T-helper 17 cell (primary cell): ENCODE measurements around the gene KRTAP10-1. TPM values are rescaled to one million over a fixed set of nuclear protein-coding genes. Genes with fewer than 3 reads are reported as not detected.

Source experiments
- total RNA-seq, 4 donors: library from RNA in 2 of 4; stranded (reverse) in 2 of 4; gene quantifications; one replicate each; pipeline ENCODE4 v1.2.3 and lab custom pipeline; 2022 to 2026

Gene KRTAP10-1
- total RNA-seq, 2 donors from 2014 or later, result not detected

Other genes with a start within 250 kb of the KRTAP10-1 start
- gene PFKL, start 240.1 kb downstream of the KRTAP10-1 start, total RNA-seq, result 100 to 1,000 TPM; 132 to 176 TPM
- 10 to 100 TPM; 48.0 to 54.2 TPM for gene CFAP410, start 200.8 kb downstream of the KRTAP10-1 start, total RNA-seq
- gene TRPM2, start 186.6 kb downstream of the KRTAP10-1 start, total RNA-seq, result 10 to 100 TPM in 1 of 2 donors, 1 to 10 TPM in 1; 2.7 to 26.1 TPM
- 1 to 10 TPM in 1 of 2 donors, under 1 TPM in 1; 0.85 to 1.0 TPM for gene LRRC3, start 84.7 kb downstream of the KRTAP10-1 start, total RNA-seq
- gene KRTAP10-2, start 11.3 kb upstream of the KRTAP10-1 start, total RNA-seq, result not detected
- not detected for gene KRTAP10-3, start 18.6 kb upstream of the KRTAP10-1 start, total RNA-seq
- not detected for gene KRTAP10-4, start 33.5 kb upstream of the KRTAP10-1 start, total RNA-seq
- not detected for gene KRTAP10-5, start 40.4 kb upstream of the KRTAP10-1 start, total RNA-seq
- not detected for gene KRTAP10-6, start 52.3 kb upstream of the KRTAP10-1 start, total RNA-seq
- not detected for gene KRTAP10-7, start 60.4 kb upstream of the KRTAP10-1 start, total RNA-seq
- not detected for gene KRTAP10-8, start 71.9 kb upstream of the KRTAP10-1 start, total RNA-seq
- gene KRTAP10-9, start 86.9 kb upstream of the KRTAP10-1 start, total RNA-seq, result not detected
- gene KRTAP10-10, start 97.2 kb upstream of the KRTAP10-1 start, total RNA-seq, result not detected
- gene KRTAP10-11, start 106.2 kb upstream of the KRTAP10-1 start, total RNA-seq, result not detected
- gene KRTAP12-4, start 114.5 kb upstream of the KRTAP10-1 start, total RNA-seq, result not detected
- not detected for gene KRTAP12-3, start 117.7 kb upstream of the KRTAP10-1 start, total RNA-seq
- gene KRTAP12-2, start 126.7 kb upstream of the KRTAP10-1 start, total RNA-seq, result not detected
- gene KRTAP12-1, start 142.0 kb upstream of the KRTAP10-1 start, total RNA-seq, result not detected
- not detected for gene KRTAP10-12, start 157.0 kb upstream of the KRTAP10-1 start, total RNA-seq
- not detected for gene TSPEAR, start 171.4 kb upstream of the KRTAP10-1 start, total RNA-seq